Effector memory CD4-positive, alpha-beta T cell (primary cell): ENCODE results near the gene NIN.

Experiments used
- DNase-seq, 3 donors: peaks; one replicate each; pipeline ENCODE4 v3.0.0-alpha.2; 2020
- H3K27ac ChIP-seq: 2 replicates; pipeline ENCODE4 v1.7.0; 2013; ENCODE audit warnings: mild to moderate bottlenecking, low read length, moderate library complexity; ENCODE audit not compliant: insufficient read depth, poor library complexity, severe bottlenecking
- H3K27me3 ChIP-seq: replicated peaks from 2 replicates; pipeline ENCODE4 v1.7.0; 2013; ENCODE audit warnings: mild to moderate bottlenecking, low read length; ENCODE audit not compliant: insufficient read depth, control insufficient read depth, poor library complexity, severe bottlenecking
- H3K36me3 ChIP-seq: 2 replicates; pipeline ENCODE4 v1.7.0; 2013; ENCODE audit warnings: mild to moderate bottlenecking, low read length, moderate library complexity; ENCODE audit not compliant: control insufficient read depth, insufficient read depth
- H3K4me1 ChIP-seq: 2 replicates; pipeline ENCODE4 v1.7.0; 2013; ENCODE audit warnings: low read length, mild to moderate bottlenecking; ENCODE audit not compliant: control insufficient read depth, insufficient read depth, poor library complexity, severe bottlenecking
- H3K4me3 ChIP-seq: 2 replicates; pipeline ENCODE4 v1.7.0; 2013; ENCODE audit warnings: low read length, low read depth, mild to moderate bottlenecking; ENCODE audit not compliant: insufficient read depth, poor library complexity, severe bottlenecking
- H3K9me3 ChIP-seq: 2 replicates; pipeline ENCODE4 v1.7.0; 2013; ENCODE audit warnings: mild to moderate bottlenecking, low read length, moderate library complexity; ENCODE audit not compliant: control insufficient read depth

NIN gene

DNA sequence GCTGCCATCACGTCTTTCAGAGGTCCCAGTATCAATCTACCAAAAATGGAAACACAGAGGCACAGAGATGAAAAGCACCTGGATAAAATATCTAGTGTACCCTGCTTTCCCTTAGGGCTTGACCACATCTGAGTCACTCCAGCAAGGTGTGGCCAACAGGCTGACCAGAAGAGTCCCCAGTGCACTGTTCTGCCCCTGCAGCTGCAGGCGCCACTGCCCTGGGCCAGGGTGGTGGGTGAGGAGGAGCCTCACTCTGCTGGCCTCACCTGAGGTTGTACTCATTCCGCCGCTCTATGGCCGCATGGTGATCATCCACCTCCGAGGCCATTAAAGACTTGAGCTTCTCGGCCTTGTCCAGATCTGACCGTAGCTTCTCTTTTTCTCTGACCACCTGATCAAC, 60.4 kb downstream of the NIN start:
- H3K27me3 ChIP-seq = no peaks in the 10 kb centered on the region
- H3K9me3 ChIP-seq = no peaks in the 10 kb centered on the region
- no peak overlapping the region for H3K4me3 ChIP-seq
- DNase-seq = no peak
- H3K27ac ChIP-seq = no peak overlapping the region
- peaks cover 68% of the 10 kb centered on the region for H3K36me3 ChIP-seq
- no peaks in the 10 kb centered on the region for H3K4me1 ChIP-seq

DNA sequence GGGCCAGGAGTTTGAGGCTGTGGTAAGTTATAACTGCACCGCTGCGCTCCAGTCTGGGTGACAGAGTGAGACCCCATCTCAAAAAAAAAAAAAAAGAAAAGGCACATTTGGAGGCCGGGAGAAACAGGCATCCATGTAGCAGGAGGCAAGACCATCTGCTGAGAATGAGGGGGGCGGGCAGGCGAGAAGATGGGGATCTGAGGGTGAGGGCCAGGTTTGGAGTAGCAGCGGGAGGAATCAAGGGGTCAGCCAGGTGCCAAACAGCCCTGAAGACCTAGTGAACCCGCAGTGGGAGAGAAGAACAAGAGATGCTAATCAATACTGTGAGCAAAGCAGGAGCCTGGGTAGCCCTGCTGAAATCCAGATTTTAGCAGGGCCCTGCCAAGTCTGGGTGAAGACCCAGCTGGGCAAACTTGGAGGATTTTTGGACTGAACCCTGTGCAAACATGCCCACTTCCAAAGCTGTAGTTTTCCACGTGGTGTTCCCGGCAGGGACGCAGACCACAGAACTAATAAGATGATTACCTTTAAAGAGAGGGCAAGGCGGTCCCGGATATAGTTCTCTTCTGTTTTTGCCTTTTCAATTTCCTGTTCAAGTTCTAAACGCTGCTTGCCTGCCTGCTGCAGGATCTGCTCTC, 61.0 kb downstream of the NIN start:
- H3K36me3 ChIP-seq = peaks cover 64% of the 10 kb centered on the region
- H3K4me1 ChIP-seq = no peaks in the 10 kb centered on the region

DNA sequence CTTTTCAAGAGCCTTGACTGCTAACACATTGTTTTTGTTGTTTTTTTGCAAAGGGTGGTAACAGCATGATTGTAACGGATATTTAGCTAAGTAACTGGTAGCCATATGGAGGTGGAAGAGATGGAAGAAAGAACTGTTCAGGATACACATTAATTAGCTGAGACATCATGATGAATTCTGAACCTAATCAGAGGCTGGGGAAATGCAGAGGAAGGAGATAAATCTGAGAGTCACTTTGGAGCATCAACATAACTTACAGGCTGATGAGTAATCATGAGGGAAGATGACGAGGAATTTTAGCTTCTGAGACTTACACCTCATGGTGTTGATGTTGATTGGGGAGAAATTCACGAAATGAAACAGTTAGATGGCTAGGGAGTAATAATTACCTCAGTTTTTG, 62.3 kb downstream of the NIN start:
- Histone ChIP-seq H3K27me3 (no peaks in the 10 kb centered on the region), H3K4me3 (no peak overlapping the region), H3K4me1 (no peaks in the 10 kb centered on the region), H3K9me3 (no peaks in the 10 kb centered on the region), H3K27ac (no peak overlapping the region), H3K36me3 (peaks cover 73% of the 10 kb centered on the region)
- no peak for DNase-seq

More for the DNA sequence above, 61.0 kb downstream of the NIN start:
- no peak overlapping the region for H3K4me3 ChIP-seq
- H3K9me3 ChIP-seq = no peaks in the 10 kb centered on the region
- no peak overlapping the region for H3K27ac ChIP-seq
- H3K27me3 ChIP-seq = no peaks in the 10 kb centered on the region
- no peak for DNase-seq

DNA sequence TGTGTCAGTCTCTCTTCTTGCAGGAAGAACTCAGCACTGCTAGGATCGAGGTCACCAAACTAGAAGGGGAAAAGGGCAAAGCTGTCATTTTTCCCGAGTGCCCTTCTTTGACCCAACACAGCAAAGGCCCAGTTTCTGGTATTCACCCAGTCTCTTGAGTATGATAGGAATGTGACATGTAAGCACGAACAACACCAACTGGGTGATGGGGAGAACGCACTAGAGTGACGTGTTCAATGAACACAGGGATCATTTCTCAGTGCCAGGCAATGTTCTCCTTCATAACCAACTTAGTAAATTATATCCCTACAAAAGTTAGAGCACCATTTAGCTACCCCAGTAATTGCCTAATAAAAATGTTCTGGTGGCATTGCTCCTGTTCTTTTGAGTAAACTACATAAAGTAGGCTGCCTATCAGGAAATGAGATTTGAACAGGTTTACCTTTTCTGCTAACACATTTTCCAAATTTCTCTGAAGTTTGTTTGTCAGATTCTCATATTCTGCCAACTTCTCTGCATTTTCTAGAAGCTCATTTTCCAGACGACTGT, 64.5 kb downstream of the NIN start:
- Histone ChIP-seq H3K27me3 (no peaks in the 10 kb centered on the region), H3K4me1 (no peaks in the 10 kb centered on the region), H3K4me3 (no peak overlapping the region), H3K36me3 (peaks cover 75% of the 10 kb centered on the region), H3K9me3 (no peaks in the 10 kb centered on the region), H3K27ac (no peak overlapping the region)
- DNase-seq = no peak

GRCh38 chr14:50763382-50764007, 67.5 kb downstream of the NIN start:
- Histone ChIP-seq H3K36me3 (peaks cover 71% of the 10 kb centered on the region), H3K27me3 (no peaks in the 10 kb centered on the region), H3K4me1 (no peaks in the 10 kb centered on the region), H3K27ac (no peak overlapping the region), H3K9me3 (no peaks in the 10 kb centered on the region), H3K4me3 (no peak overlapping the region)
- no peak for DNase-seq

- no peak for DNase-seq
- no peak overlapping the region for H3K27ac ChIP-seq
- H3K36me3 ChIP-seq = peaks cover 70% of the 10 kb centered on the region
- H3K4me3 ChIP-seq = no peak overlapping the region
- no peaks in the 10 kb centered on the region for H3K9me3 ChIP-seq
- no peaks in the 10 kb centered on the region for H3K27me3 ChIP-seq
- no peaks in the 10 kb centered on the region for H3K4me1 ChIP-seq
These were observed 68.0 kb downstream of the NIN start for GRCh38 chr14:50762931-50763300.

GRCh38 chr14:50762001-50762930, 68.7 kb downstream of the NIN start:
- Histone ChIP-seq H3K36me3 (peaks cover 73% of the 10 kb centered on the region), H3K27me3 (no peaks in the 10 kb centered on the region), H3K27ac (no peak overlapping the region), H3K9me3 (no peaks in the 10 kb centered on the region), H3K4me3 (no peak overlapping the region), H3K4me1 (no peaks in the 10 kb centered on the region)
- DNase-seq = no peak

GRCh38 chr14:50759800-50760543, 71.0 kb downstream of the NIN start:
- Histone ChIP-seq H3K4me3 (no peak overlapping the region), H3K27me3 (no peaks in the 10 kb centered on the region), H3K9me3 (no peaks in the 10 kb centered on the region), H3K27ac (no peak overlapping the region), H3K36me3 (peaks cover 63% of the 10 kb centered on the region), H3K4me1 (no peaks in the 10 kb centered on the region)
- no peak for DNase-seq

DNA sequence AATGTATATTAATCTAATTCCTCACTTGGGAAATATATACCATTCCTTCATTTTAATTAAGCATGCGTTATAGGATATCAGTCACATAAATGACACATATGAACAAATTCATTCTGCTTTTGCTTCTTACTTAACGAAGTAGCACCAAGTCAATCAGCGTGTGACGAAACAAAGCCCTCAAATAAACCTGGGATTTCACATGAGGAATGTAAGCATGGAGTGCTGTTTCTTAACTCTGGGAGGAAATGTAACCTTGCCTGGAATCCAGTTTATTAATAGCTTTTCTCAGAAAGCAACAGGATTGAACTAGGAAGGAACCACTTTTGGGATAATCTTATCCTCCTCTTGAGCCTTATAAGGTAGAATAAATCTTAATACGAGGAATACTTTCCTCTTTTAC, 72.0 kb downstream of the NIN start:
- Histone ChIP-seq H3K27me3 (no peaks in the 10 kb centered on the region), H3K4me1 (no peaks in the 10 kb centered on the region), H3K36me3 (peaks cover 58% of the 10 kb centered on the region), H3K9me3 (no peaks in the 10 kb centered on the region), H3K27ac (no peak overlapping the region), H3K4me3 (no peak overlapping the region)
- DNase-seq = no peak
